Neural cell (in vitro differentiated cells): ENCODE data around the gene SPP1.

Source experiments
- CTCF ChIP-seq: fragments of 450-650 bp; IDR thresholded peaks from 2 replicates; pipeline ENCODE4 v1.5.1; 2014; ENCODE audit warnings: antibody characterized with exemption, mild to moderate bottlenecking, moderate library complexity; ENCODE audit not compliant: poor library complexity, severe bottlenecking
- EP300 ChIP-seq: fragments of 450-650 bp; conservative IDR thresholded peaks from 2 replicates; pipeline ENCODE4 v1.6.1; 2014; ENCODE audit warnings: antibody characterized with exemption, mild to moderate bottlenecking, moderate library complexity; ENCODE audit not compliant: poor library complexity, severe bottlenecking
- EZH2 ChIP-seq: fragments of 200-600, 300-800 bp; shearing (Covaris generic), sonication (generic); IDR thresholded peaks from 2 replicates; pipeline ENCODE4 v1.6.1; 2014; ENCODE audit warnings: antibody characterized with exemption, low read length, borderline replicate concordance, mild to moderate bottlenecking; ENCODE audit not compliant: insufficient read depth, poor library complexity, severe bottlenecking
- REST ChIP-seq: IDR thresholded peaks from 2 replicates; pipeline ENCODE4 v1.6.1; 2012; ENCODE audit warnings: borderline replicate concordance
- SMC3 ChIP-seq: fragments of 450-650 bp; conservative IDR thresholded peaks from 2 replicates; pipeline ENCODE4 v1.6.1; 2014; ENCODE audit warnings: antibody characterized with exemption, mild to moderate bottlenecking, moderate library complexity; ENCODE audit not compliant: poor library complexity

- TF ChIP-seq CTCF (no peak), EZH2 (no peak), SMC3 (no peak), EP300 (no peak), REST (no peak)
Observed at GRCh38 chr4:88002786-88003185, 27.3 kb downstream of the SPP1 start.
